ENCODE results near the gene TMEM245. TPM values are rescaled to one million over a fixed set of nuclear protein-coding genes. Genes with fewer than 3 reads are reported as not detected.

The TMEM245 gene
- total and polyA plus RNA-seq, 2 donors (not counting 1 experiment from before 2014, with no cell fraction given) = 6.3 to 34.3 TPM

DNA sequence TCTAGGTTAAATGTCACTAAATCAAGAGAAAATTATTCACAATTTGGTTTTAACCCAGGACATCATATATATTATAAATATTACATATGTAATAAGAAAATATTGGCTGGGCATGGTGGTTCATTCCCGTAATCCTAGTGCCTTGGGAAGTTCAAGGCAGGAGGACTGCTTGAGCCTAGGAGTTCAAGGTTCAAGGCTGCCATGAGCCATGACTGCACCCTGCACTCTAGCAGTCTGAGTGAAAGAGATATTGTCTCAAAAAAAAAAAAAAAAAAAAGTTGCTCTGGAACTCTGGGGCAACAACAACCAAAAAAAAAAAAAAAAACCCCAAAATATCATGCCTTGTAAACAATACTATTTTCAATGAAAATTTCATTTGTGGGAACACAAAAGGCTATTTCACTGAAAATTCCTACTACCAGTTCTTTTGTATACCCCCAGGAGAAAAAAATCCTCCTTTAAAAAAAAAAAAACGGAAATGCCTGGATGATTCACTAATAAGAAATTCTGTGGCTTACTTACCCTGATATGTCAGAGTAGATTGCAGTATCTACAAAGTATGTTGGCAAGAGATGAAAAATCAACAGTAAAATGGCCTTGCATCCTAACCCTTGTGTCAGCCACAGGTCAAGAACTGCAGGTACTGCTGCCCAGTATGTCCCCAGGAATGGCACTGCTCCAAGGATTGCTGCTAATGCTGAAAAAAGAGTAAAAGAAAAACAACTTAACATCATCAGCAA, 83.9 kb downstream of the TMEM245 start:
- H4K20me1 ChIP-seq (ENCODE audit: control insufficient read depth, insufficient read depth, low read length, poor library complexity, severe bottlenecking) = no peaks in the 10 kb centered on the region
- H3K27me3 ChIP-seq (replicated peaks in 1 of 4; ENCODE audit: control extremely low read depth in 1 of 4, control insufficient read depth in 3 of 4, insufficient read depth in 4 of 4, low read length in 3 of 4) = no peaks in the 10 kb centered on the region
- peaks cover 1 to 38% of the 10 kb centered on the region in 2 experiments for H3K36me3 ChIP-seq (replicated peaks in 1 of 2; ENCODE audit: control extremely low read depth in 1 of 2, control insufficient read depth in 1 of 2, extremely low read depth in 1 of 2, insufficient read depth in 2 of 2, low read length in 1 of 2)
- ChIA-PET CTCF (interaction anchor here (1.6 kb wide), 1 partner anchor 82 kb away, joined by 6 read pairs; no protein-coding TSS in a partner anchor), POLR2A (no interaction called here)
- no peaks in the 10 kb centered on the region for H3K9me3 Mint-ChIP-seq (ENCODE audit: insufficient read depth)
- no peaks in the 10 kb centered on the region for H3K27me3 Mint-ChIP-seq
- DNase-seq = no peak
- no peak overlapping the region for H3K4me3 Mint-ChIP-seq
- no peak for TF ChIP-seq EZH2 (IDR thresholded peaks at IDR 0.05; ENCODE audit: borderline replicate concordance, insufficient read depth, low read depth, low read length, poor library complexity, severe bottlenecking)
- TF ChIP-seq, protein P1, sequence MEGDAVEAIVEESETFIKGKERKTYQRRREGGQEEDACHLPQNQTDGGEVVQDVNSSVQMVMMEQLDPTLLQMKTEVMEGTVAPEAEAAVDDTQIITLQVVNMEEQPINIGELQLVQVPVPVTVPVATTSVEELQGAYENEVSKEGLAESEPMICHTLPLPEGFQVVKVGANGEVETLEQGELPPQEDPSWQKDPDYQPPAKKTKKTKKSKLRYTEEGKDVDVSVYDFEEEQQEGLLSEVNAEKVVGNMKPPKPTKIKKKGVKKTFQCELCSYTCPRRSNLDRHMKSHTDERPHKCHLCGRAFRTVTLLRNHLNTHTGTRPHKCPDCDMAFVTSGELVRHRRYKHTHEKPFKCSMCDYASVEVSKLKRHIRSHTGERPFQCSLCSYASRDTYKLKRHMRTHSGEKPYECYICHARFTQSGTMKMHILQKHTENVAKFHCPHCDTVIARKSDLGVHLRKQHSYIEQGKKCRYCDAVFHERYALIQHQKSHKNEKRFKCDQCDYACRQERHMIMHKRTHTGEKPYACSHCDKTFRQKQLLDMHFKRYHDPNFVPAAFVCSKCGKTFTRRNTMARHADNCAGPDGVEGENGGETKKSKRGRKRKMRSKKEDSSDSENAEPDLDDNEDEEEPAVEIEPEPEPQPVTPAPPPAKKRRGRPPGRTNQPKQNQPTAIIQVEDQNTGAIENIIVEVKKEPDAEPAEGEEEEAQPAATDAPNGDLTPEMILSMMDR (IDR thresholded peaks at IDR 0.05) = no peak
- no peaks in the 10 kb centered on the region for H3K79me2 ChIP-seq (ENCODE audit: control insufficient read depth, insufficient read depth, low read length)
- H3K27ac Mint-ChIP-seq = no peak overlapping the region
- no peak overlapping the region for H2AFZ ChIP-seq (ENCODE audit: insufficient read depth, low read depth, low read length, poor library complexity, severe bottlenecking)
- no peaks in the 10 kb centered on the region for H3K4me1 ChIP-seq (ENCODE audit: control insufficient read depth in 2 of 2, insufficient read depth in 2 of 2, low read length in 2 of 2)
- H3K9ac ChIP-seq (ENCODE audit: low read length) = no peak overlapping the region
- H3K4me1 Mint-ChIP-seq = no peaks in the 10 kb centered on the region
- WGBS (ENCODE audit: insufficient coverage) = no CpG with 5 or more reads among the region's 2 CpGs
- no peak for ATAC-seq (ENCODE audit: low read depth)
- H3K4me2 ChIP-seq (replicated peaks; ENCODE audit: low read depth, low read length, poor library complexity, severe bottlenecking) = no peak overlapping the region
- H3K9me3 ChIP-seq (ENCODE audit: control extremely low read depth in 1 of 3, control insufficient read depth in 2 of 3, insufficient read depth in 1 of 3, low read length in 2 of 3) = no peaks in the 10 kb centered on the region
- no peak overlapping the region for H3K27ac ChIP-seq (ENCODE audit: low read length in 2 of 2)
- intact Hi-C loops (cut with micrococcal nuclease) = no loop called here
- no peak overlapping the region for H3K4me3 ChIP-seq (ENCODE audit: control extremely low read depth in 1 of 5, extremely low read depth in 1 of 5, insufficient read depth in 1 of 5, low read depth in 2 of 5, low read length in 4 of 5)

DNA sequence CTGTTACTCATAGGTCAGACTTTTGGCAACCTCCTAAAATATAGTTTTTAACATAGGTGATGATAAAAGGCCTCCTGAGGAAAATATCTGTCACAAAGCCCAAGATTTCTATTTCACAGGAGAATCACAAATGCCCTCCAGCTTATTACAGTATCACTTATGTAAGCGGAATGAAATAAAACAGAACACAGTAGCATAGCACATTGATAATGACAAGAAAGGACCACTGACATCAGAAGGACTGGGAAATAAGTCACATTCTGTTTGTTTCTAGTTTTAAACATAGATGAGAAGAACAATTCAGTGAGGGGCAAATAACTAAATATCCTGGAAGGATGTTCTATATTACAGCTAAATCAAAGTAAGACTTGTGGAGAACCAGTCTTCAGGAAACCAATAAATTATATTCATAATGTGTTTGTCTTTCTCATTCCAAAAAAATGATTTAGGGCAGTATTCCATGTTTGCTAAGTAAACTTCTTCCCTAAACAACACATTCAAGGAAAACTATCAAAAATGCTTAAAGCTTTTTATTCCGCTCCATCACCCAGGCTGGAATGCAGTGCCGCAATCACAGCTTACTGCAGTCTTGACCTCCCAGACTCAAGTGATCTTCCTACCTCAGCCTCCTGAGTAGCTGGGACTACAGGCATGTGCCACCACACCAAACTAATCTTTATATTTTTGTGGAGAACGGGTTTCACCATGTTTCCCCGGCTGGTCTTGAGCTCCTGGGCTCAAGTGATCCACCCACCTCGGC, 85.6 kb downstream of the TMEM245 start:
- H3K4me1 Mint-ChIP-seq = no peaks in the 10 kb centered on the region
- Histone ChIP-seq H3K9me3 (ENCODE audit: control extremely low read depth in 1 of 3, control insufficient read depth in 2 of 3, insufficient read depth in 1 of 3, low read length in 2 of 3) (no peaks in the 10 kb centered on the region), H3K27ac (ENCODE audit: low read length in 2 of 2) (no peak overlapping the region), H3K79me2 (ENCODE audit: control insufficient read depth, insufficient read depth, low read length) (no peaks in the 10 kb centered on the region), H2AFZ (ENCODE audit: insufficient read depth, low read depth, low read length, poor library complexity, severe bottlenecking) (no peak overlapping the region), H3K4me2 (replicated peaks; ENCODE audit: low read depth, low read length, poor library complexity, severe bottlenecking) (no peak overlapping the region), H3K4me3 (ENCODE audit: control extremely low read depth in 1 of 5, extremely low read depth in 1 of 5, insufficient read depth in 1 of 5, low read depth in 2 of 5, low read length in 4 of 5) (no peak overlapping the region), H3K9ac (ENCODE audit: low read length) (no peak overlapping the region), H3K36me3 (replicated peaks in 1 of 2; ENCODE audit: control extremely low read depth in 1 of 2, control insufficient read depth in 1 of 2, extremely low read depth in 1 of 2, insufficient read depth in 2 of 2, low read length in 1 of 2) (peaks cover 1 to 36% of the 10 kb centered on the region in 2 experiments), H4K20me1 (ENCODE audit: control insufficient read depth, insufficient read depth, low read length, poor library complexity, severe bottlenecking) (no peaks in the 10 kb centered on the region), H3K4me1 (ENCODE audit: control insufficient read depth in 2 of 2, insufficient read depth in 2 of 2, low read length in 2 of 2) (no peaks in the 10 kb centered on the region), H3K27me3 (replicated peaks in 1 of 4; ENCODE audit: control extremely low read depth in 1 of 4, control insufficient read depth in 3 of 4, insufficient read depth in 4 of 4, low read length in 3 of 4) (no peaks in the 10 kb centered on the region)
- H3K27ac Mint-ChIP-seq = no peak overlapping the region
- no peak for ATAC-seq (ENCODE audit: low read depth)
- ChIA-PET POLR2A (no interaction called here), CTCF (interaction anchor here (1.3 to 1.6 kb wide), 2 partner anchors 11 to 80 kb away, joined by 3 to 6 read pairs; no protein-coding TSS in a partner anchor)
- TF ChIP-seq, protein P1 (IDR thresholded peaks at IDR 0.05) = no peak
- no peak for TF ChIP-seq EZH2 (IDR thresholded peaks at IDR 0.05; ENCODE audit: borderline replicate concordance, insufficient read depth, low read depth, low read length, poor library complexity, severe bottlenecking)
- H3K27me3 Mint-ChIP-seq = no peaks in the 10 kb centered on the region
- no peaks in the 10 kb centered on the region for H3K9me3 Mint-ChIP-seq (ENCODE audit: insufficient read depth)
- DNase-seq = no peak
- intact Hi-C loops (cut with micrococcal nuclease) = no loop called here
- WGBS (ENCODE audit: insufficient coverage) = 100% methylated on average over 2 of the region's 6 CpGs
- no peak overlapping the region for H3K4me3 Mint-ChIP-seq
